H1 (cell line): ENCODE measurements around the gene COL4A2. TPM values are rescaled to one million over a fixed set of nuclear protein-coding genes. Genes with fewer than 3 reads are reported as not detected.

Experiments
- CTCF ChIA-PET: fragments of 300-600 bp; sonication (Branson Sonifier 250); formaldehyde crosslinking; loops from one replicate; lab custom pipeline; 2021; ENCODE audit not compliant: partially characterized antibody; lab: Charles Lee
- POLR2A ChIA-PET: fragments of 300-600 bp; sonication (Branson Sonifier 250); formaldehyde crosslinking; loops from one replicate; lab custom pipeline; 2021; ENCODE audit warnings: inconsistent platforms; ENCODE audit not compliant: partially characterized antibody; lab: Charles Lee
- DNase-seq, 2 experiments: peaks; one replicate each; pipeline versions ENCODE4 v3.0.0 to v3.0.0-alpha.2; 2010 to 2022; ENCODE audit warnings: low spot score in 2 of 2, low read depth in 1 of 2, mixed read lengths in 1 of 2
- FAIRE-seq: peaks from 2 replicates; lab custom pipeline; 2011; peaks lifted over from hg19 to GRCh38; lab: Jason Lieb, UNC
- H2AFZ ChIP-seq: 2 replicates; pipeline ENCODE4 v1.8.1; 2012; ENCODE audit warnings: low read length, inconsistent platforms
- H2AK5ac ChIP-seq: 2 replicates; pipeline ENCODE4 v1.6.1; 2013; ENCODE audit warnings: low read depth, low read length
- H2BK120ac ChIP-seq: replicated peaks from 2 replicates; pipeline ENCODE3; 2013; ENCODE audit warnings: low read depth, low read length, inconsistent platforms
- H2BK12ac ChIP-seq: 2 replicates; pipeline ENCODE4 v1.6.1; 2013; ENCODE audit warnings: low read depth, low read length
- H2BK15ac ChIP-seq: 2 replicates; pipeline ENCODE4 v1.6.1; 2013; ENCODE audit warnings: low read length
- H2BK20ac ChIP-seq: 2 replicates; pipeline ENCODE4 v1.6.1; 2013; ENCODE audit warnings: low read length
- H2BK5ac ChIP-seq: 2 replicates; pipeline ENCODE4 v1.6.1; 2013; ENCODE audit warnings: low read depth, low read length
- H3K14ac ChIP-seq: 2 replicates; pipeline ENCODE4 v1.6.1; 2013; ENCODE audit warnings: inconsistent platforms; ENCODE audit not compliant: insufficient read length
- H3K18ac ChIP-seq: 2 replicates; pipeline ENCODE4 v1.6.1; 2013; ENCODE audit warnings: low read length; ENCODE audit errors: extremely low read depth
- H3K23ac ChIP-seq: 2 replicates; pipeline ENCODE4 v1.6.1; 2013; ENCODE audit warnings: inconsistent platforms; ENCODE audit not compliant: insufficient read length
- H3K23me2 ChIP-seq: 2 replicates; pipeline ENCODE4 v1.6.1; 2013; ENCODE audit warnings: low read depth, low read length
- H3K27ac ChIP-seq: 2 replicates; pipeline ENCODE4 v1.6.1; 2011; ENCODE audit warnings: low read depth, low read length, inconsistent platforms
- H3K27me3 ChIP-seq, 4 experiments: replicated peaks in 1 of 4; 1 replicate in 1 of 4; 2 replicates in 3 of 4; pipeline versions ENCODE4 v1.6.1 to v1.8.1; 2011 to 2013; ENCODE audit warnings: low read length in 3 of 4, mild to moderate bottlenecking in 3 of 4, inconsistent platforms in 2 of 4, mixed read lengths in 2 of 4, moderate library complexity in 1 of 4; ENCODE audit not compliant: control insufficient read depth in 3 of 4, insufficient read depth in 3 of 4; ENCODE audit errors: extremely low read depth in 1 of 4
- H3K36me3 ChIP-seq, 4 experiments: 2 replicates each; pipeline versions ENCODE4 v1.6.1 to v1.8.1; 2011 to 2013; ENCODE audit warnings: mild to moderate bottlenecking in 4 of 4, low read length in 3 of 4, moderate library complexity in 2 of 4, control low read depth in 1 of 4, inconsistent platforms in 1 of 4; ENCODE audit not compliant: insufficient read depth in 4 of 4, control insufficient read depth in 2 of 4
- H3K4ac ChIP-seq: replicated peaks from 2 replicates; pipeline ENCODE3; 2013; ENCODE audit warnings: low read length, low read depth, mixed read lengths, inconsistent platforms; ENCODE audit not compliant: insufficient read length
- H3K4me1 ChIP-seq, 4 experiments: replicated peaks in 1 of 4; 1 replicate in 1 of 4; 2 replicates in 3 of 4; pipeline versions ENCODE4 v1.6.1 to v1.8.1; 2011 to 2013; ENCODE audit warnings: low read length in 3 of 4, inconsistent platforms in 2 of 4, mixed read lengths in 1 of 4; ENCODE audit not compliant: insufficient read depth in 4 of 4, control insufficient read depth in 3 of 4
- H3K4me2 ChIP-seq, 2 experiments: 2 replicates each; pipeline versions ENCODE4 v1.6.1 to v1.8.1; 2011 to 2013; ENCODE audit warnings: low read depth in 2 of 2, low read length in 2 of 2, control low read depth in 1 of 2, inconsistent platforms in 1 of 2, mild to moderate bottlenecking in 1 of 2; ENCODE audit not compliant: insufficient read depth in 1 of 2
- H3K4me3 ChIP-seq, 4 experiments: fragments of 200-600, 300-600 bp in 1 of 4; sonication (generic), shearing (Covaris generic), sonication (Bioruptor Twin) in 1 of 4; 2 replicates each; pipeline versions ENCODE4 v1.5.1 to v1.8.1; 2011 to 2016; ENCODE audit warnings: low read length in 4 of 4, low read depth in 3 of 4, control low read depth in 2 of 4, inconsistent platforms in 2 of 4, mild to moderate bottlenecking in 2 of 4, mixed read lengths in 1 of 4, moderate library complexity in 1 of 4; ENCODE audit not compliant: insufficient read depth in 2 of 4; ENCODE audit errors: extremely low read depth in 1 of 4
- H3K56ac ChIP-seq: replicated peaks from 2 replicates; pipeline ENCODE3; 2013; ENCODE audit warnings: low read depth, mild to moderate bottlenecking, mixed read lengths, low read length, inconsistent platforms; ENCODE audit not compliant: insufficient read length
- H3K79me1 ChIP-seq: 2 replicates; pipeline ENCODE4 v1.6.1; 2013; ENCODE audit warnings: low read depth, low read length, control low read depth
- H3K79me2 ChIP-seq, 2 experiments: 2 replicates each; pipeline versions ENCODE4 v1.6.1 to v1.8.1; 2012 to 2013; ENCODE audit warnings: low read length in 2 of 2, mild to moderate bottlenecking in 2 of 2, inconsistent platforms in 1 of 2; ENCODE audit not compliant: insufficient read depth in 2 of 2, control insufficient read depth in 1 of 2
- H3K9ac ChIP-seq, 4 experiments: replicated peaks in 1 of 4; 1 replicate in 1 of 4; 2 replicates in 3 of 4; pipeline versions ENCODE4 v1.6.1 to v1.8.1; 2011 to 2013; ENCODE audit warnings: low read depth in 3 of 4, low read length in 3 of 4, control low read depth in 2 of 4, mild to moderate bottlenecking in 2 of 4, moderate library complexity in 2 of 4, inconsistent platforms in 1 of 4; ENCODE audit errors: extremely low read depth in 1 of 4
- H3K9me3 ChIP-seq, 2 experiments: 2 replicates each; pipeline versions ENCODE4 v1.6.1 to v1.8.1; 2012 to 2013; ENCODE audit warnings: mild to moderate bottlenecking in 2 of 2, moderate library complexity in 2 of 2, control low read depth in 1 of 2, inconsistent platforms in 1 of 2, low read depth in 1 of 2, low read length in 1 of 2, mixed read lengths in 1 of 2; ENCODE audit not compliant: insufficient read depth in 2 of 2
- H4K20me1 ChIP-seq, 2 experiments: replicated peaks in 1 of 2; 2 replicates each; pipeline versions ENCODE3 to v1.8.1; 2011 to 2013; ENCODE audit warnings: inconsistent platforms in 2 of 2, low read length in 2 of 2, mild to moderate bottlenecking in 1 of 2; ENCODE audit not compliant: insufficient read depth in 2 of 2, control insufficient read depth in 1 of 2
- H4K5ac ChIP-seq: 2 replicates; pipeline ENCODE4 v1.6.1; 2013; ENCODE audit warnings: low read length, low read depth, mixed read lengths, inconsistent platforms; ENCODE audit not compliant: insufficient read length
- H4K8ac ChIP-seq: 2 replicates; pipeline ENCODE4 v1.8.0; 2013; ENCODE audit warnings: mild to moderate bottlenecking, moderate library complexity, low read length, inconsistent platforms; ENCODE audit not compliant: insufficient read depth; ENCODE audit errors: extremely low read depth
- H4K91ac ChIP-seq: replicated peaks from 2 replicates; pipeline ENCODE3; 2013; ENCODE audit warnings: low read length, mixed read lengths, inconsistent platforms; ENCODE audit not compliant: insufficient read length
- BACH1 ChIP-seq: IDR thresholded peaks from 2 replicates; pipeline ENCODE4 v1.6.1; 2012; ENCODE audit warnings: low read length, improper control_type of control experiment
- CREB1 ChIP-seq: IDR thresholded peaks from 2 replicates; pipeline ENCODE4 v1.6.1; 2012; ENCODE audit warnings: inconsistent platforms
- HDAC2 ChIP-seq, 2 experiments: fragments of 300-600 bp in 1 of 2; sonication (generic) in 1 of 2; IDR thresholded peaks; 2 replicates each; pipeline ENCODE4 v1.6.1; 2011 to 2012; ENCODE audit warnings: low read depth in 2 of 2, low read length in 2 of 2, mild to moderate bottlenecking in 2 of 2, moderate library complexity in 2 of 2, borderline replicate concordance in 1 of 2, inconsistent platforms in 1 of 2
- JUN ChIP-seq: IDR thresholded peaks from 2 replicates; pipeline ENCODE4 v1.6.1; 2011; ENCODE audit warnings: low read depth, mild to moderate bottlenecking, improper control_type of control experiment, low read length
- KDM5A ChIP-seq: fragments of 200-600 bp; IDR thresholded peaks from 2 replicates; pipeline ENCODE4 v1.7.1; 2012; ENCODE audit warnings: mild to moderate bottlenecking, low read length, inconsistent platforms, mixed read lengths
- NANOG ChIP-seq: IDR thresholded peaks from 2 replicates; pipeline ENCODE4 v1.6.1; 2011; ENCODE audit warnings: low read length, low read depth, mild to moderate bottlenecking, inconsistent platforms; ENCODE audit not compliant: insufficient read depth, poor library complexity, severe bottlenecking
- POLR2AphosphoS5 ChIP-seq: IDR thresholded peaks from 2 replicates; pipeline ENCODE4 v1.6.1; 2011; ENCODE audit warnings: low read depth, low read length
- RBBP5 ChIP-seq: IDR thresholded peaks from 2 replicates; pipeline ENCODE4 v1.7.1; 2012; ENCODE audit warnings: low read depth, mild to moderate bottlenecking, inconsistent platforms, low read length, moderate library complexity, borderline replicate concordance
- SIRT6 ChIP-seq: IDR thresholded peaks from one replicate; pipeline ENCODE4 v1.7.1; 2012; ENCODE audit warnings: low read length, inconsistent platforms
- SP2 ChIP-seq: IDR thresholded peaks from 2 replicates; pipeline ENCODE4 v1.6.1; 2012; ENCODE audit warnings: mild to moderate bottlenecking, low read length, inconsistent platforms
- TAF7 ChIP-seq: optimal IDR thresholded peaks from 2 replicates; pipeline ENCODE3; 2011; ENCODE audit warnings: low read depth, mild to moderate bottlenecking, inconsistent platforms, low read length, moderate library complexity, borderline replicate concordance
- USF2 ChIP-seq: IDR thresholded peaks from 2 replicates; pipeline ENCODE4 v1.6.1; 2011; ENCODE audit warnings: low read length, improper control_type of control experiment
- YY1 ChIP-seq: IDR thresholded peaks from 2 replicates; pipeline ENCODE4 v1.6.1; 2011; ENCODE audit warnings: low read depth, mild to moderate bottlenecking, low read length
- WGBS, 2 experiments: shearing (Covaris generic) in 1 of 2; methylation state at CpG; one replicate each; pipeline versions ENCODE4 v1.1.6 to v1.1.7; 2013 to 2015; ENCODE audit warnings: low lambda C conversion rate in 2 of 2, mixed read lengths in 2 of 2, inconsistent platforms in 1 of 2, low coverage in 1 of 2, missing lambda C conversion rate in 1 of 2; ENCODE audit not compliant: insufficient replicate concordance in 2 of 2, insufficient coverage in 1 of 2, insufficient read length in 1 of 2; ENCODE audit errors: extremely low coverage in 1 of 2, missing lambda C conversion rate in 1 of 2; 5-methylcytosine and 5-hydroxymethylcytosine counted together
- polyA plus RNA-seq, 7 experiments: library from polyadenylated mRNA; depleted of rRNA in 3 of 7; stranded (reverse) in 5 of 7; unstranded in 2 of 7; fragments of >200 nt in 5 of 7; fragments of 200-250 nt in 2 of 7; gene quantifications; 1 replicate in 5 of 7; 2 replicates in 1 of 7; 4 replicates in 1 of 7; pipeline versions ENCODE4 v1.2.1 to v1.2.3, GENCODE V29; 2011 to 2013; ENCODE audit warnings: missing spikeins in 2 of 7, mixed read lengths in 2 of 7
- total RNA-seq: library from RNA; stranded (reverse); fragmentation: NEBNext Ultra II Directional; extraction: Animal tissue kit (Norgen Biotek cat#: 25700); gene quantifications from 2 replicates; pipeline ENCODE4 v1.2.1, GENCODE V29; 2021

Gene COL4A2
- total and polyA plus RNA-seq, 2 of the 8 experiments (the other 6 are each of a cell fraction or from before 2014, with no cell fraction given), result 80.4 to 87.3 TPM

- H3K56ac ChIP-seq, result no peak overlapping the region
- no peak overlapping the region for H2BK120ac ChIP-seq
- H3K4ac ChIP-seq, result no peak overlapping the region
- H3K9me3 ChIP-seq, result peaks cover 0 to 6% of the 10 kb centered on the region in 2 experiments; a peak in 1 of 4 replicates
- H3K36me3 ChIP-seq, result peaks cover 0 to 4% (median 0%) of the 10 kb centered on the region in 4 experiments; a peak in 1 of 8 replicates
- DNase-seq, result no peak
- WGBS, 2 experiments, result 90% methylated on average over 4 of the region's 4 CpGs; no CpG with 5 or more reads in 1 of the 2 experiments
- H2AFZ ChIP-seq, result no peak overlapping the region
- H3K4me2 ChIP-seq, result no peak overlapping the region
- POLR2A ChIA-PET, result interaction anchor here (1.4 to 2.1 kb wide), 2 partner anchors 10 to 14 kb away, joined by 3 to 8 read pairs; no protein-coding TSS in a partner anchor
- no peak overlapping the region for H2BK20ac ChIP-seq
- H2BK15ac ChIP-seq, result no peak overlapping the region
- H3K14ac ChIP-seq, result no peak overlapping the region
- CTCF ChIA-PET, result interaction anchor here (0.7 to 2.3 kb wide), 6 partner anchors 9 to 82 kb away, joined by 3 to 6 read pairs (median 4); no protein-coding TSS in a partner anchor
- no peak overlapping the region for H2AK5ac ChIP-seq
- H3K23me2 ChIP-seq, result no peaks in the 10 kb centered on the region
- peaks cover 0 to 4% of the 10 kb centered on the region in 2 experiments for H4K20me1 ChIP-seq
- peaks cover 0 to 15% of the 10 kb centered on the region in 2 experiments; a peak in 1 of 4 replicates for H3K79me2 ChIP-seq
- no peak overlapping the region for H4K5ac ChIP-seq
- H2BK5ac ChIP-seq, result no peak overlapping the region
- no peak overlapping the region for H3K4me3 ChIP-seq
- H3K27me3 ChIP-seq, result no peaks in the 10 kb centered on the region
- no peak overlapping the region for H4K91ac ChIP-seq
- no peak overlapping the region; the same call in 1 of the 2 replicates for H2BK12ac ChIP-seq
- peaks cover 0 to 4% (median 0%) of the 10 kb centered on the region in 4 experiments; a peak in 1 of 7 replicates for H3K4me1 ChIP-seq
- TF ChIP-seq BACH1, result no peak
- no peak for TF ChIP-seq YY1
- TF ChIP-seq CREB1, result no peak
- no peak for TF ChIP-seq SIRT6
- no peak for TF ChIP-seq JUN
- no peak for TF ChIP-seq NANOG
- TF ChIP-seq POLR2AphosphoS5, result no peak
- no peak for TF ChIP-seq USF2
- no peak for TF ChIP-seq SP2
- TF ChIP-seq TAF7, result no peak
- TF ChIP-seq HDAC2 (IDR thresholded peaks at IDR 0.05; ENCODE audit: borderline replicate concordance in 1 of 2, low read depth in 2 of 2, low read length in 2 of 2), result no peak
- no peak for TF ChIP-seq RBBP5
- TF ChIP-seq KDM5A, result no peak
- no peak overlapping the region for H3K18ac ChIP-seq
- no peak overlapping the region for H3K9ac ChIP-seq
- H3K27ac ChIP-seq, result no peak overlapping the region
- no peak overlapping the region for H3K23ac ChIP-seq
- peaks cover 8% of the 10 kb centered on the region for H3K79me1 ChIP-seq
- no peak for FAIRE-seq
- H4K8ac ChIP-seq, result no peak overlapping the region; the same call in 1 of the 2 replicates
Measured at GRCh38 chr13:110541526-110541920, 234.4 kb downstream of the COL4A2 start.
